NB4 (cell line): Measurements from ENCODE around the gene RFXAP.

Experiments used
- DNase-seq: peaks from one replicate; pipeline ENCODE4 v3.0.0; 2010; ENCODE audit warnings: low read depth
- H3K4me3 ChIP-seq: one replicate; pipeline ENCODE4 v1.5.1; 2011; ENCODE audit warnings: mild to moderate bottlenecking, low read depth, low read length, moderate library complexity
- MYC ChIP-seq: IDR thresholded peaks from 2 replicates; pipeline ENCODE4 v1.6.1; 2011; ENCODE audit warnings: low read depth, low read length
- POLR2A ChIP-seq: IDR thresholded peaks from 2 replicates; pipeline ENCODE4 v1.6.1; 2011; ENCODE audit warnings: mild to moderate bottlenecking; ENCODE audit not compliant: insufficient read length; ENCODE audit errors: extremely low read depth
- TF ChIP-seq, protein P1 (sequence below): IDR thresholded peaks from one replicate; pipeline ENCODE4 v1.5.1; 2012; ENCODE audit warnings: low read depth, low read length
- TF ChIP-seq, protein P2 (sequence below): IDR thresholded peaks from 2 replicates; pipeline ENCODE4 v1.6.1; 2011; ENCODE audit warnings: low read depth, low read length

RFXAP gene

DNA sequence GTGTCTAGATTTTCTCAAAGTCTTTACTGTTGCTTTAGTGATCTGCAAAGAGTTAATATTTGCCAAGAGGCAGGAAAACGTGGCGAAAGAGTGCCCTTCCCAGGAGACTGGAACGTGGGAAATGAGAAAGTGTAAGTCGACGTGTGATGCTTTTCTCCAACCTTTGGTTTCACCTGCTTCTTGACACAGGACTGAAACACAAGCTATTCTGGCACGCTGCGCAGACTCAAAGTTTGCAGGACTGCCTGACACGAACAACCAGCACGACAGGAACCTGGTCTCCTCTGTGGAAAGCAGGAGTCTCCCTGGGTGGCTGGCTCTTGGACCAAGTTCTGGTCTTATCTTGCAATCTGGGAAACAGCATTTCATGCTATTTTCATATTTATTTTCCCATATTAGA lies 28.6 kb downstream of the RFXAP start:
- no peak for DNase-seq
- TF ChIP-seq MYC: no peak
- no peak for TF ChIP-seq POLR2A
- H3K4me3 ChIP-seq: no peak overlapping the region

DNA sequence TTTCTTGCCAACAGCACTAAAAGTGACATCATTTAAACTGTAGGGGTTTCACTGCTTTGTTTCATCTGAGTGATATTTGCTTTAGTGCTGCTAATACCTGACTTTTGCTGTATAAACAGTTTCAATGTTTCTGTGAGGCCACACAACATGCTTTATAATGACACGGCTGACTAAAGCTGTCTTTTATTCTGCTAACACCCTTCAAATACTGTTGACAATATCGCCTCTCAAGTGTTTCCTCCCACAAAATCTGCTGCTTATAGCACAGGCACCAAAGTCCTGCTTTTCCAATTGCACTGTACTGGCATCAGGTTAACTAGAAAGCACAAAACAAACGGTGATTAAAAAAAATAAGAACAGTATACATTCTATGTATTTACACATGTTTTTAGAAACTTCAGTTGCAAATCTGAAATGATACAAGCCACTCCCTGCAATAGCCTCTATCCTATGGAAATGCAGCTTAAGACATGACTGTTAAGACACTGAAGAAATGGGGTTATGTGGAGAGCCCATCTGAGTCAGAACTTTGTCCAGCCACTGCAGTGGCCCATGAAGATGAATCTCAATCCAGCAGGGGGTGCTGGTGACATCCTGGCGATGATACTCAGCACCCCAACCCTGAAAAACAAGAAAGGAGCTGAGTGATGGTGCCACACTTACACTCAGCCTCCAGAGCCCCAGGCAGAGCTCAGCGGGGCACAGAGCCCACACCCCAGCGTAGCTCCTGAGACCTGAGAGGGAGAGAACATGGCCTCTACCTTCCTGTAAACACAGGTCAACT lies 29.4 kb downstream of the RFXAP start:
- H3K4me3 ChIP-seq: no peak overlapping the region
- TF ChIP-seq, protein P1, sequence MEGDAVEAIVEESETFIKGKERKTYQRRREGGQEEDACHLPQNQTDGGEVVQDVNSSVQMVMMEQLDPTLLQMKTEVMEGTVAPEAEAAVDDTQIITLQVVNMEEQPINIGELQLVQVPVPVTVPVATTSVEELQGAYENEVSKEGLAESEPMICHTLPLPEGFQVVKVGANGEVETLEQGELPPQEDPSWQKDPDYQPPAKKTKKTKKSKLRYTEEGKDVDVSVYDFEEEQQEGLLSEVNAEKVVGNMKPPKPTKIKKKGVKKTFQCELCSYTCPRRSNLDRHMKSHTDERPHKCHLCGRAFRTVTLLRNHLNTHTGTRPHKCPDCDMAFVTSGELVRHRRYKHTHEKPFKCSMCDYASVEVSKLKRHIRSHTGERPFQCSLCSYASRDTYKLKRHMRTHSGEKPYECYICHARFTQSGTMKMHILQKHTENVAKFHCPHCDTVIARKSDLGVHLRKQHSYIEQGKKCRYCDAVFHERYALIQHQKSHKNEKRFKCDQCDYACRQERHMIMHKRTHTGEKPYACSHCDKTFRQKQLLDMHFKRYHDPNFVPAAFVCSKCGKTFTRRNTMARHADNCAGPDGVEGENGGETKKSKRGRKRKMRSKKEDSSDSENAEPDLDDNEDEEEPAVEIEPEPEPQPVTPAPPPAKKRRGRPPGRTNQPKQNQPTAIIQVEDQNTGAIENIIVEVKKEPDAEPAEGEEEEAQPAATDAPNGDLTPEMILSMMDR: peak; percentile 32
- no peak for TF ChIP-seq MYC
- DNase-seq: peak; percentile 35

DNA sequence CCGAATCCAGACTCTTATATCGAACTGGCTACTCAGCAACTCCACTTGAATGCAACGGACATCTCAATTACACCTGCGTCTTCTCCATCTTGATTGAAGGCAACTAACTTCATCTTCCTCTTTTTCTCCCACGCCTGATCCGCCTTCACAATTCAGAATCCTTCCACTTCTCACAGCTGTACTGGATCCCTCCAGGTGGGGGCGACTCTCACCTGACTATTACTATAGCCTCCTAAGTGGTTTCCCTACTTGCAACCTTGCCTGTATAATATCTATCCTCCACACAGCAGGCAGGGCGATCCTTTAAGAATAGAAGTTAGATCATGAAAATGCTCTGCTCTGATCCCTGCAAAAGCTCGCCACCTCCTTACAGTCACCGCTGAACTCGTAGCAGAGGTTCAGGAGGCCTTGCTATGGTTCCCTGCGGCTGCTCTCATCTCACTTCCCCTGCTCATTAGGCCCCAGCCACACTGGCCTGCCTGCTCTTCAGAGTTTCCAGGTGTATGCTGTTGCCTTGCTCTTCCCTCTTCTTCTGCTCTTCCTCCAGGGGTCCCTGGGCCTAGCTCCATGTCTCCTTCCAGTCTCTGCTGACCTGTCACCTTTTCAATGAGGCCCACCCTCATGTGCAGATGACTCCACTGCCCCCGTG lies 31.9 kb downstream of the RFXAP start:
- DNase-seq: peak; percentile 67
- TF ChIP-seq MYC: no peak
- no peak for TF ChIP-seq POLR2A
- TF ChIP-seq, protein P2, sequence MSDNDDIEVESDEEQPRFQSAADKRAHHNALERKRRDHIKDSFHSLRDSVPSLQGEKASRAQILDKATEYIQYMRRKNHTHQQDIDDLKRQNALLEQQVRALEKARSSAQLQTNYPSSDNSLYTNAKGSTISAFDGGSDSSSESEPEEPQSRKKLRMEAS: no peak
- TF ChIP-seq, protein P1: peak; percentile 60
- no peak overlapping the region for H3K4me3 ChIP-seq

DNA sequence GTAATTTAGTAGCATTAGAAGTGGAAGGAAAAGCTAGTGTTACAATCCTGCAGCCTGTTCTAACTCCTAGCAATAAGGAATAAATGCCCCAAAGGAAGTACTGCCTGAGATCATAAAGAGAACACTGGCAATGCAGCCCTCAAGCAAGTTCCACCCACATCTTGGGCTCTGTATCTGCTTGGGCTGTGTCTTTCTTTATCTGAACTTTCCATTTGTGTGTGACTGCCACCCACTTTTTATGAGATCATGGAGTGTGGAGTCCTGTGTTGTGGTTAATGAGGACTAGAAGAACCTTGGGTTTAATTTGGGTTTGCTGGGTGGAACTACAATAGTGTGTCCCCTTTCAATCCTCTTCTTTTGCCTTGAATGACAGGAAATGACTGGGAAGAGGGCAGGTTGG lies 38.2 kb downstream of the RFXAP start:
- DNase-seq: no peak
- H3K4me3 ChIP-seq: no peak overlapping the region
- TF ChIP-seq POLR2A: no peak
- TF ChIP-seq, protein P2: no peak
- no peak for TF ChIP-seq MYC
- TF ChIP-seq, protein P1: no peak

DNA sequence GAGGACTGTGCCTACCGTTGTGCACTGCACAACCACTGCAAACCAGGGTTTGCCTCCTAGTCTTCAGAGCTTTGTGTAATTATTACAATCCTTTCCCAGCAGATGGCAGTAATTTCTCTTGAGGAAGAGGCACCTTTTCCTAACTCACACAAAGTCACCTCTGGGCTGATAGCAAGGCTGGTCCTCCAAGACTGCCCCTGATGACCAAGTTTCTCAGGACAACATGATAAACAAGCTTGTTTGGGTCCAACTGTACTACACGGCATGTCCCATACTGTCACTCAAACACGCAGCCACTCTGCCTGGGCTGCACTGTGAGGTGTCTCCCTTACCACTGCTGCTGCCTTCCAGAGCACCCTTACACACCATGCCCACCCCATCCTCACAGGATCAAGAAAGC lies 39.3 kb downstream of the RFXAP start:
- no peak overlapping the region for H3K4me3 ChIP-seq
- peak; percentile 63 for DNase-seq
- TF ChIP-seq, protein P1: peak; percentile 43
- no peak for TF ChIP-seq POLR2A
- no peak for TF ChIP-seq MYC
- TF ChIP-seq, protein P2: no peak

DNA sequence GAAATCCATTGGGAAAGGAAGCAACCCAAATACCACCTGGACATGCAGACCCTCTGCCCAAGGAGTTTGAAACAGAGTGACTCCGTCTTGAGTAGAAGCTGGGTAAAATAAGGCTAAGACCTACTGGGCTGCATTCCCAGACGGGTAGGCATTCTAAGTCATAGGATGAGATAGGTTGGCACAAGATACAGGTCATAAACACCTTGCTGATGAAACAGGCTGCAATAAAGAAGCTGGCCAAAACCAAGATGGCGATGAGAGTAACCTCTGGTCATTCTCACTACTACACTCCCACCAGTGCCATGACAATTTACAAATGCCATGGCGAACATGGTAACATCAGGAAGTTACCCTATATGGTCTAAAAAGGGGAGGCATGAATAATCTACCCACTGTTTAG lies 40.2 kb downstream of the RFXAP start:
- H3K4me3 ChIP-seq: no peak overlapping the region
- DNase-seq: no peak
- TF ChIP-seq, protein P2: no peak
- TF ChIP-seq, protein P1: no peak
- TF ChIP-seq POLR2A (no peak), MYC (no peak)
